Adipocyte (in vitro differentiated cells): ENCODE data around the gene DYNLT2B.
"Not testable (repeated sequence)": the region's sequence is repeated elsewhere in the genome, so short reads cannot be mapped to it uniquely, and the experiment has no call there.

ENCODE experiments used
- DNase-seq: peaks from one replicate; pipeline ENCODE4 v3.0.0-alpha.2; 2015; ENCODE audit warnings: low read depth
- H3K27me3 ChIP-seq: replicated peaks from 2 replicates; pipeline ENCODE4 v1.7.0; 2013; ENCODE audit warnings: mild to moderate bottlenecking, low read length, moderate library complexity; ENCODE audit not compliant: control insufficient read depth, insufficient read depth
- H3K36me3 ChIP-seq: 2 replicates; pipeline ENCODE4 v1.7.0; 2013; ENCODE audit warnings: low read length, mild to moderate bottlenecking, moderate library complexity; ENCODE audit not compliant: control insufficient read depth, insufficient read depth, severe bottlenecking
- H3K4me1 ChIP-seq: 2 replicates; pipeline ENCODE4 v1.7.0; 2013; ENCODE audit warnings: mild to moderate bottlenecking, low read length, moderate library complexity; ENCODE audit not compliant: control insufficient read depth, insufficient read depth
- H3K4me3 ChIP-seq: 2 replicates; pipeline ENCODE4 v1.7.0; 2013; ENCODE audit warnings: mild to moderate bottlenecking, low read length, moderate library complexity
- H3K9ac ChIP-seq: 2 replicates; pipeline ENCODE4 v1.7.0; 2013; ENCODE audit warnings: mild to moderate bottlenecking, low read length, moderate library complexity
- H3K9me3 ChIP-seq: 2 replicates; pipeline ENCODE4 v1.7.0; 2013; ENCODE audit warnings: mild to moderate bottlenecking, low read length, moderate library complexity; ENCODE audit not compliant: control insufficient read depth

Gene DYNLT2B

DNA sequence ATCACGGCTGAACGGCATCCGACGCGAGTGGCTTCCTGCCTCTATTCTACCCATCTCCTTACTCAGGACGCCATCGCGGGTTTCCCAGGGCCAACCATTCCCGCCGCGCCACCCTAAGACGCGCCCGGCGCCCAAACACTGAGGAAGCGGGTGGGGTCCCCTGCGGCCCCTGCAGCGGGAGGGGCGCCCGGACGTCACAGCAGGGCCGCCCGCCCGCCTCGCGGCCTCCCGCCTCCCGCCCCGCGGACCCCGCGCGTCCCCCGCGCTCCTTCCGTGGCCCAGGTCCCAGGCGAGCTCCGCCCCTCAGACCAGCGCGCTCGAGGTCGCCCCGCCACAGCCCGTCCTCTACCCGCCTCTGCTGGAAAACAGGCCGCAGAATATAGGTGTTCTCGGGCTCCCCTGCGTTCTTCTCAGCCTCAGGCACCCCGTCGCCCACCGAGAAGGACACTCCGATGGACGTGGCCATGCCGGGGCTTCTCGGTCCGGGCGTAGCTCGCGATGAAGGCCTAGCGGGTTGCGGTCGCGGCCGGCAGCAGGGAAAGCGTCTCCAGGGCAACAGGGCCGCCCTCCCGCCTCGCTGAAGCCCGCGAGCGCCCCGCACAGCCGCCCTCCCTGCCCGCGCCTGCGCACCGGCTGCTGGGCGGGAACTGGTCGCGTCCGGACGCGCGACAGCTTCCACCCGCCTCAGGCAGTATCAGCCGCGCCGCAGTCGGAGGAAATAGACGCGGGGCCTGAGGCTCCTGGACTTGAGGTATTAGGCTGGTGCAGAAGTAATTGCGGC is at the start of gene DYNLT2B:
Gene DYNLT2B (minus strand): TSS at position 554 of the 781 bp plus-strand sequence. CDS start 88 bp downstream, at position 466.
- no peaks in the 10 kb centered on the region for H3K27me3 ChIP-seq
- H3K4me1 ChIP-seq, result no peaks in the 10 kb centered on the region
- no peaks in the 10 kb centered on the region for H3K9me3 ChIP-seq
- peak within 1 kb of the TSS; percentile 88 for H3K9ac ChIP-seq
- peak within 1 kb of the TSS; percentile 90 for H3K4me3 ChIP-seq
- H3K36me3 ChIP-seq, result no peaks in the 10 kb centered on the region
- DNase-seq, result peak; percentile 96

DNA sequence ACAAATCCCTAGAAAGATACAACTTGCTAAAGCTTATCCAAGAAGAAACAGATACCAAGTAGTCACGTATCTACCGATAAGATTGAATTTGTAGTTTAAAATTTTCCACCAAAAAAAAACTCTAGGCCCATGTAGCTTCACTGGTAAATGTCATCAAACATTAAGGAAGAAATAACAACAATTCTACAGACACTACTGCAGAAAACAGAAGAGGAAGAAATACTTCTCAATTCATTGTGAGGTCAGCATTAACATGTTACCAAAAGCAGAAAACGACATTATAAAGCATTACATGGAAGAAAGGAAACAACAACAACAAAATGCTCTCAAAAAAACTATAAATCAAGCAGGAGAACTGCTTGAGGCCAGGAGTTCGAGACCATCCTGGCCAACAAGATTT is 47.7 kb upstream of the DYNLT2B start:
- Histone ChIP-seq H3K4me3 (no peak overlapping the region), H3K9me3 (no peaks in the 10 kb centered on the region), H3K9ac (no peak overlapping the region), H3K4me1 (no peaks in the 10 kb centered on the region), H3K36me3 (peaks cover 51% of the 10 kb centered on the region), H3K27me3 (no peaks in the 10 kb centered on the region)
- DNase-seq, result no peak

DNA sequence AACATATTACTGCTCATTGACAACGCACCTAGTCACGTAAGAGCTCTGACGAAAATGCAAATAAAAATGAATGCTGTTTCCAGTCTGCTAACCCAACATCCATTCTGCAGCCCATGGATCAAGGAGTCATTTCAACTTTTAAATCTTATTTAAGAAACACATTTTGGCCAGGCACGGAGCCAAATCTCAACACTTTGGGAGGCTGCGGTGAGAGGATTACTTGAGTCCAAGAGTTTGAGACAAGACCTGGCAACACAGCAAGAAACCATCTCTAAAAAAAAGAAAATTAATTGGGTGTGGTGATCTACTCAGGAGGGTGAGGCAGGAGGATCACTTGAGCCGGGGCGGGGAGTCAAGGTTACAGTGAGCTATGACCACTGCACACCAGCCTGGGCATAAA is 42.5 kb upstream of the DYNLT2B start:
- Histone ChIP-seq H3K9me3 (no peaks in the 10 kb centered on the region), H3K27me3 (no peaks in the 10 kb centered on the region), H3K9ac (no peak overlapping the region), H3K4me1 (no peaks in the 10 kb centered on the region), H3K4me3 (no peak overlapping the region), H3K36me3 (peaks cover 53% of the 10 kb centered on the region)
- DNase-seq, result no peak

DNA sequence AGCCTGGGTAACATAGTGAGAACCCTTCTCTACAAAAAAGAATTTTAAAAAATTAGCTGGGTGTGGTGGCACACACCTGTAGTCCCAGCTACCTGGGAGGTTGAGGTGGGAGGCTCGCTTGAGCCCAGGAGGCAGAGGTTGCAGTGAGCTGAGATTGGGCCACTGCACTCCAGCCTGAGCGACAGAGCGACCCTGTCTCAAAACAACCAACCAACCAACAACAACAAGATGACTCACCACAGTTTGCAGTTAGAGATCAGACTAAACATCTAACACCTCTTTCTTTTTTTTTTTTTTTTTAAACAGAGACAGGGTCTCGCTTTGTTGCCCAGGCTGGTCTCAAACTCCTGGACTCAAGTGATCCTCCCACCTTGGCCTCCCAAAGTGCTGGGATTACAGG is 40.5 kb upstream of the DYNLT2B start:
- not testable (repeated sequence) for H3K9ac ChIP-seq, H3K9me3 ChIP-seq, H3K4me1 ChIP-seq, DNase-seq, H3K27me3 ChIP-seq, H3K4me3 ChIP-seq
- H3K36me3 ChIP-seq, result peaks cover 65% of the 10 kb centered on the region

DNA sequence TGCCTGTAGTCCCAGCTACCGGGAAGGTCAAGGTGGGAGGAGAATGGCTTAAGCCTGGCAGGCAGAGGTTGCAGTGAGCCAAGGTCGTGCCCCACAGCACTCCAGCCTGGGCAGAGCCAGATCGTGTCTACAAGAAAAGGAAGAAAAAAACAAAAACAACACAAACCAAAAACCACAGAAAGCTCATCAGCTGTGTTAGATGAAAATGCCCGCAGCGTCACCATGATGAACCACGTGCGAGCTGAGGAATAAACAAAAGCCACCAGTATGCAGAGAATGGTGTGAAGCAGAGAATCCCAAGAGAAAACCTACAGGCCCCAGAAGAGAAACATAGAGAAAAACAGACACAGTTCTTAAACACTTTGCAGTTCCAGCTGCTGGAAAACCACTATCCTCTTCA is 39.9 kb upstream of the DYNLT2B start:
- H3K36me3 ChIP-seq, result peaks cover 65% of the 10 kb centered on the region
- H3K27me3 ChIP-seq, result no peaks in the 10 kb centered on the region
- no peak overlapping the region for H3K9ac ChIP-seq
- H3K4me3 ChIP-seq, result no peak overlapping the region
- H3K9me3 ChIP-seq, result no peaks in the 10 kb centered on the region
- H3K4me1 ChIP-seq, result no peaks in the 10 kb centered on the region
- DNase-seq, result no peak

DNA sequence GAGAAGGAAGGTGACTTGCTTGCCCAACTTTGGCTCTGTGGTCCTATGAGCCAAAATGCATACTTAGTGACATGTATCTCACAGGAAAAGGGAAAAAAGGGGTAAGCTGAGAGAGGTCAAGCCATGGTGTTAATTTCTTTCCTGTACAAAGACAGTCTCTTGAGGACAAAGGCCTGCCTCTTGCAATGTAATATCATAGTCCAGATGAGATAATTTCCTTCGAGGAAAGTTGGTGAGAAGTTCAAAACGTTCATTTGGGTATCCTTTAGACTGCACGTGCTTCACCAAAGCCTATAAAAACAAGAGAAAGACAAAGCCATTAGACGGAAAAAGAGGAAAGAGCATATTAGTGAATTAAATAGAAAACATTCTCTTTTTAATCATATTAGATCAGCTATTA is 38.5 kb upstream of the DYNLT2B start:
- DNase-seq, result no peak
- Histone ChIP-seq H3K27me3 (no peaks in the 10 kb centered on the region), H3K9ac (no peak overlapping the region), H3K4me1 (no peaks in the 10 kb centered on the region), H3K9me3 (no peaks in the 10 kb centered on the region), H3K4me3 (no peak overlapping the region), H3K36me3 (peaks cover 54% of the 10 kb centered on the region)

DNA sequence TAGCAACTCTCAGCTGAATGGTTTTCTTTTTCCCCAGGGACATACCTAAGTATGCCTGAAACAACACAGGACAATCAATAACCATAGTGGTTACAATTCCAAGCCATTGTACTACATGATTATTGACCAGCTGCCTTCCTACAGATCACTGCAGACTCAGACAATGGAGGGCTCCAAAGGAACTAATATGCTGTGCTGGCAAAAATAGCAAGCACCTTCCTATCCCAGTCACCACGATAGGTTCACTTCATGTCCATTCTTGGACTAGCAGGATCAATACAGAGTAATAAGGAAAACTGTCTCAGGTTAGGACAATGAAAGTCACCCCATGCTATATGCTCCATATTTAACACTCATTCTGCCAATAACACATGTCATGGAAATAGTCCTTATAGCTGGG is 37.6 kb upstream of the DYNLT2B start:
- Histone ChIP-seq H3K4me1 (peaks cover 2% of the 10 kb centered on the region), H3K4me3 (no peak overlapping the region), H3K36me3 (peaks cover 51% of the 10 kb centered on the region), H3K9me3 (no peaks in the 10 kb centered on the region), H3K27me3 (no peaks in the 10 kb centered on the region), H3K9ac (no peak overlapping the region)
- DNase-seq, result no peak

DNA sequence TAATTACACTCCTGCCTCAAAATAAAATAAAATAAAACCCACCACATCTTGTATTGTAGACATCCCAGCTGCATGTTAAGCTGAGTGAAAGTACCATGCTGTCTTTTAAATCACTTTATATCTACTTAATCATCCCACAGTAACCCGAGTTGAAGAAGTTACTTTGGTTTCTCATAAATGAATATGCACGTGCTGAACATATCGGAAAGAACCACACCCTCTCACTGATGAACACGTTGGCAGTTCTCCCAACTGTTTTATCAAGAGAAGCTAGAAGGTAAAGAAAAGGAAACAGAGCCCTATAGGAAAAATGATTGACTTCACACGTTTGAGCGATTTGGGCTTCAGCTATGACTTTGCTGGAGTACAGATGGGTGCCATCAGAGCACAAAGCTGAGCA is 36.1 kb upstream of the DYNLT2B start:
- H3K9me3 ChIP-seq, result no peaks in the 10 kb centered on the region
- DNase-seq, result no peak
- H3K9ac ChIP-seq, result no peak overlapping the region
- H3K36me3 ChIP-seq, result peaks cover 42% of the 10 kb centered on the region
- peaks cover 16% of the 10 kb centered on the region for H3K4me1 ChIP-seq
- H3K4me3 ChIP-seq, result no peak overlapping the region
- H3K27me3 ChIP-seq, result no peaks in the 10 kb centered on the region

DNA sequence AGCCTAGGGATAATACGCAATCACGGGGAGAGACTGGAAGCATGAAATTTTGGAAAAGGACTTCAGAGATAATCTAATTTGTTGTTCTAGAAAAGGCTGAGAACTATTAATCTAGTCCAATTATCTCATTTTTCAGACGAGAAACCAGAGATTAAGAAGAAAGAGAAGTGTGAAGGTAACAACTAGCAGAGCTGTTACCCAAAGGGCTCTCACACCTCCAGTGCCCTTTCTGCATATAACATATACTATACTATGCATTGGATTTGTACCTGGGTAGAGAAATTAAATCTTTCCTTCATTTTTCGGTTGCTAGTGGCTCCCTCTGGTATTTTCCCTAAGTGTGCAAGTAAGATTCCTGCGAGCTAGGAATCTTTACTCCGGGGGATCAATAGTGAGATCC is 33.5 kb upstream of the DYNLT2B start:
- Histone ChIP-seq H3K27me3 (no peaks in the 10 kb centered on the region), H3K4me3 (no peak overlapping the region), H3K9me3 (no peaks in the 10 kb centered on the region), H3K4me1 (peaks cover 16% of the 10 kb centered on the region), H3K36me3 (peaks cover 26% of the 10 kb centered on the region), H3K9ac (no peak overlapping the region)
- DNase-seq, result no peak

DNA sequence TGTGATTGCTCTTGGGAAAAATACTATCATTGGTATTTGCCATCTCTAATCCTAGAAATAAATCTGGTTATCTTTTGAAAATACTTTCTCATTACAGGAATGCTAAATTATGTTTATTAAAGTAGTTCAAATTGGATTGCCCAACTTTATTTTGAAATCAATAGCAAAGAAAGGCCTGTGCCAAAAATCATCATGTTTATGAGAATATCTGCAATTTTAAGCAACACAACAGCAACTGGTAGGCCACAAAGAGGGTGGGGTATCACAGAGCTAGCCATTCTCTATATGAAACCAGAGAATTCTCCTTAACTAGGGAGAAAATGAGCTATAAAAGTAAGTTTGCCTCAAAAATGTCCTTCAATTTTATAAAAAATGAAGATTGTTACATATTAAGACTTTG is 32.0 kb upstream of the DYNLT2B start:
- Histone ChIP-seq H3K4me1 (peaks cover 16% of the 10 kb centered on the region), H3K4me3 (peak overlapping the region; percentile 10), H3K9me3 (no peaks in the 10 kb centered on the region), H3K27me3 (no peaks in the 10 kb centered on the region), H3K9ac (no peak overlapping the region), H3K36me3 (peaks cover 14% of the 10 kb centered on the region)
- peak; percentile 28 for DNase-seq

DNA sequence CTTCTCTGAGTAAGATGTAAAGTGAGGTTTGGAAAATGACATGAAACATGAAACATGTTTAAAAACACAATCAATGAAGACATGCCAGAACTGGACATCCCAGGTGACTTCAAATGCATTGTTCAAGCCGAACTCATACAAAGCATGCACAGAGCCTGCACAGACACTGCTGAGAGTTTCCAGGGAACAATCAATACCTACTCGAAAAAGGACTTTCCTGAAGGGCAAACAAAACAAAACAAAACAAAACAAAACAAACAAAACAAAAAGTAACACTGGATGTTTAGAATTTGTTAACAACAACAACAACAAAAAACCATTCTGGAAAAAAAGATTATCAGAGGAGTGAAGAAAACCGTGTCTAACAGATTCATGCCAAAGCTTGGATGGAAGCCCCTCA is 30.7 kb upstream of the DYNLT2B start:
- DNase-seq, result no peak
- Histone ChIP-seq H3K36me3 (peaks cover 7% of the 10 kb centered on the region), H3K27me3 (no peaks in the 10 kb centered on the region), H3K9me3 (no peaks in the 10 kb centered on the region), H3K4me1 (peaks cover 16% of the 10 kb centered on the region), H3K4me3 (no peak overlapping the region), H3K9ac (no peak overlapping the region)

DNA sequence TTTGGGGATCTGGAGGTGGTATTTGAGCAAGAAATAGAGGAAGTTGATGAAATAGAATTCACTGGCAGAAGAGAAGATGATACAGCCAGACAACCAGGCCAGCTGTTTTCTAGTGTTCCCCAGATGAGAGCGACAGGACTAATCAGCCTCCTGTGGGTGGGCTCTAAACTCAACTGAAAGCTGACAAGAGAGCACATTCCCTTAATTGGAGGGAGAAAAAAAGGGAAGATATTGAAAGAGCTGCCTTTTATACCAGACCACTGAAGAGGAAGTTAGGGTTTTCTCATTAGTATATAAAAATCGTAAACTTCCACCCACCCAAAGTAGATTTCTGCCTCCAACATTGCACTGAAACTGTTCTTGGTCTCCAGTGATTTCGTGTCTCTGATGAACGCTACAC is 26.6 kb upstream of the DYNLT2B start:
- Histone ChIP-seq H3K9me3 (no peaks in the 10 kb centered on the region), H3K4me1 (peaks cover 14% of the 10 kb centered on the region), H3K36me3 (peaks cover 7% of the 10 kb centered on the region), H3K4me3 (no peak overlapping the region), H3K9ac (no peak overlapping the region), H3K27me3 (no peaks in the 10 kb centered on the region)
- no peak for DNase-seq
